ENCODE measurements around the gene TMEM234.

TMEM234 gene

DNA sequence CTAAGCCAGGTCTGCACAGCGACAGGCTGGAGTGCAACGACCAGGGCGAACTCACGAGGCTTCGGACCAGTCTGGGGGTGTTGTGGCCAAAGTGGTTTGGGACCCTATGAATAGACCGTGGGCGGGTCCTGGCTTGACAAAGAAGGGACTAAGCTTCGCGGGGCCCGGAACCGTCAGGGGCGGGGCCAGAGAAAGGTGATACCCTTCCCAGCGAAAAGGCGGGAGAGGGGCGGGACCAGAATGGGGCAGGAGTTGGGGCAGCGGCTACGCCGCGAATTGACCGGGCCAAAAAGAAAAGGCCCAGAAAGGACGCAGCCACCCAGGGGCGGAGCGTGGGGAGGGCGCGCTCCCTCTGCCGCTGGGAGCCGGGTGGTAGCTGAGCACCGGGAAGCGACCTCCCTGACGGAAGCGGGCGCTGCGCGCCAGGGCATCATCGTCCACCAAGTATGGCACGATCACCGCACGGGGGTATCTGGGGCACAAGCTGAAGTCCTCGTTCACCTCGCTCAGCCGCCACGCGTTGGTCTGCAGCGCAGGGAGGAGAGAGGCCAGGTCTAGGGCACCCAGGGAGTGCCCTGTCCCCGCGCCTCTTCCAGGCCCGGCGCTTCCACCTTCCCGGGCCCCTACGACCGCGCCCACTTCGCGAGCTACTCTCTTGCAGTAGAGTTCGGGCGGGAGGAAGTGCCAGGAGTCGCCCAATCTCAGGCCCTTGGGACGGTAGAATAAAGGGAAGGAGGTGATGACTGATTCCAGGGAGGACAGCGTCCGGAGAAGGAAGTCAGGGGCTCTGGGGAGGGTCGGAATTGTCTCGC is 18.2 kb upstream of the TMEM234 start:
- in situ Hi-C loops (cut with MboI; ENCODE audit: low sequenced_read_pairs) = no loop called here

DNA sequence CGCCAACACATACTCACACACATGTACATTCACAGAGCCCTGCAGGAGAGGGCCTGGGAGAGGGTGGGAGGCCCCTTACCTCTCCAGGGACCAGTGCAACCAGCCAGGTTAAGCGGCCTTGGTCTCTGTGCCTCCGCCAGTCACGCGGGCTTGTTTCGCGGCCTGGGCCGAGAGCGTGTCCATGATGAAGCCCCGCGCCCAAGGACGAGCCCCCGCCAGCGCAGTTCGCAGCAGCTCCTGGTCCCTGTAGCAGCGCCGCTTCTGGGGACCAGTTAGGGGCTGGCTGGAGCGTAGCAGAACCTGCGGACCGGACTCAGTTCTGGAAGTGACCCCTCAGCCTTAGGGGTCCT is 17.6 kb upstream of the TMEM234 start:
- in situ Hi-C loops (cut with MboI; ENCODE audit: low sequenced_read_pairs) = no loop called here

DNA sequence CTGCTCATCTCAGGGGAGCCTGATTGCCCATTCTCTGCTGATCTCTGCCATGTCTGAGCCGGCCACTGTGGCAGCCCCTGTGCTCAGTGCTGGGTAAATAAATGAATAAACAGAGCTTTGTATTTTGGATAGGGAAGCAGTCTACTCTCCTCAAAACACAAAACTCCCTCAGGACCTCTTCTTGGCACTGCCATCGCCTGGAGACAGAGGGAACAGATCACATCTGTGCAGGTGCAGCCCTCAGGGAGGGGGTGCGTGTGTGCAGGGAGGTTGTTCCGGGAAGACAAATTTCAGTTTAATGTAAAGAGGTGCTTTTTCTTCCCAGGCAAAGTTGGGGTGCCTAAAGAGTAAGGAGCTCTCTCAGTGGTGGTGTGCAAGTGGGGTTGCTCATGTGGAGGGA is 17.2 kb upstream of the TMEM234 start:
- in situ Hi-C loops (cut with MboI; ENCODE audit: low sequenced_read_pairs) = no loop called here

DNA sequence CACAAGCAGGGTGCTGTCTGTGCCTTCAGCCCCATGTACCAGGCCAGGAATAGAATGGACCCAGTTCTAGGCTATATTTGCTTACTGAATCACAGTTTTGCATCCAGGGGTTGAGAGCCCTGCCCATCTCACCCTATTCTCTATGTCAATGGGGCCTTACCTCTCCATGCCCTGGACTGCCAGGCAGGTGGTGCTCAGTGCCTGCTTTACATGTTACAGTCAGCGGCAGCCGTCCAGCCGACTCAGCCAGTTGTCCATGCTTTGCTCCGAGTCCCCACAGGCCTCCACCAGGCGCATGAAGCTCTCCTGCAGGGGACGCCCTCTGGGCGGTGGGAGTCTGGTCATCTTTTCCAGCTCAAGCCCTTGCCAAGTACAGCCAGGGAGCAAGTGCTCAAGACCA is 12.6 kb upstream of the TMEM234 start:
- in situ Hi-C loops (cut with MboI; ENCODE audit: low sequenced_read_pairs) = no loop called here

DNA sequence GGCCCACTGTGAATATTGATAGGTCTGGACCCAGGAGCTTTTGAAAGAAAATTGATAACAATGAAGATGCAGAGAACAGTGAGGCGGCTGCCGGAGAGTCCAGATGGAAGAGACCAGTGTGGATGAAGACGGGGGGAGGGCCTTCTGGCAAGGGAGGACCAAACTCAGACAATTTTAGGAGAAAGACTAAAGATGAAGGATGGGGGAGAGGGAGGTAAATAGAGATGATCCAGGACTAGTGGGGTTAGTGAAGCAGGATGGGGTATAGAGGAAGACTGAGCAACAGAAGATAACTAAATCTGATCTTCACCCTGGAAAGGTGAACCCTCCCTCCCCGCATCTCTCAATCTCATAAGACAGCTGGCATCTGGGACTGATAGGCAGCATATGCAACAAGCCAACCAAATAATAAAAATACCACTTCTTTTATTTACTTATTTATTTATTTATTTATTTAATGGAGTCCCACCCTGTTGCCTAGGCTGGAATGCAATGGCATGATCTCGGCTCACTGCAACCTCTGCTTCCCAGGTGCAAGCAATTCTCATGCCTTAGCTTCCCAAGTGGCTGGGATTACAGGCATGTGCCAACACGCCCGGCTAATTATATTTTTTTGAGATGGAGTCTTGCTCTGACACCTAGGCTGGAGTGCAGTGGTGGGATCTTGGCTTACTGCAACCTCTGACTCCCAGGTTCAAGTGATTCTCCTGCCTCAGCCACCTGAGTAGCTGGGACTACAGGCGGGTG is 10.6 kb upstream of the TMEM234 start:
- in situ Hi-C loops (cut with MboI; ENCODE audit: low sequenced_read_pairs) = no loop called here

DNA sequence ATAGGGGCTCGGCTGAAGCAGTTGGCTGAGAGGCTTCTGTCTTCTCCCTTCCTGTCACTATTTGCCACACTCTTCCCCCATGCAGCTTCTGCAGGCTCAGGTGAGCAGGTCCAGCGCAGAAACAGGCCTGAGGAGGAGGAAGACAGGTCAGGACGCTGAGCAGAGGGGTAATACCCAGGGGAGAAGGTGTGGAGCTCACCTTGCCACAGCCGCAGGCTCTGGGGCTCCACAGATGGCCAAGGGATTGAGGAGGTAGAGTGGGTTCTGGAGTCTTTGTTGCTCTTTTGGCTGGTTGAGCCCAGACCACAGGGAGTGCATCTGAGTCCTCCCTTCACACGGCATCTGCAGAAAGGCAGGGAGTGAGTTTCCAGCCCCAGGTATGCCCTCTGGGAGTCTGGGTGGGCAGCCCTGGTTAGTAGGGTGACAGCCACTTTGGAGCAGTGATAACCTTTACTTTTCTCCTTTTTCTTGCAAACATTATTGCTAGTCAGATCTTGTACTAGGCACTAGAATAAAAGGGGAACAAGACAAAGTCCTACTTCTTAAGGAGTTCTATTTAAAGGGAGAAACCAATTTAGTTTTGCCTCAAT is 9.8 kb upstream of the TMEM234 start:
- in situ Hi-C loops (cut with MboI; ENCODE audit: low sequenced_read_pairs) = no loop called here

DNA sequence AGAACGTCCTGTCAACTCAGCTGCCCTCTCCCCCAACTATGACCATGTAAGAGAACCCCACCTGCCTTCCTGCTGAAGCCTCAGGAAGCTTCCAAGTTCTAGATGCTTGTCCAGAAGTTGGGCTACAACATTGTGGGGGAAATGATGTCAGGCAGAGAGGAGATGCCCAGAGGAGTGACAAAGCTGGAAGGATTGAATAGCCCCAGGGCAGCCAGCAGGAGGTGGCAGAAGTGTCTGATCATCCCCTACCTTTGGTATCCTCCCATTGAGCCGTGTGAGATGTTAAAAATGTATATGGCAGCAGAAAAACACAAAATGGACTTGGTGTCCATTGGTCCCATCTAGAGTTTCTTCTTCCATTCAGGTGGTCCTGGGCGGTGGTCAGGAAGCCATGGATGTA is 6.6 kb upstream of the TMEM234 start:
- in situ Hi-C loops (cut with MboI; ENCODE audit: low sequenced_read_pairs) = no loop called here

DNA sequence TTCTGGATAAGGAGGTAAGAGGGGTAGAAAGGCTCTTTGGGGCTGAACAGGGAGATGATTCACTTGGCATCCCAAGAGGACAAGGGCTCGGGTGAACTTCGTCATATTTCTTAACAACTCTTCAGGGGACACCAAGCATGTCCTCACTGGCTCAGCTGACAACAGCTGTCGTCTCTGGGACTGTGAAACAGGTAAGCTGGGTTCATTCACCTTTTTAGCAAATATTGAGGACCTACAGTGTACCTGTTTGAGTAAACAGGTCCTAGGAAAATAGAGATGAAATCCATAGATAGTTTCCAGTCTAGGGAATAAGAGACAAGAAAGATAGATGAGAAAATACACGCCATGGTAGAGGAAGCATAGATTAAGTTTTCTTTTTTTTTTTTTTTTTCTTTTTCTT is 2.1 kb upstream of the TMEM234 start:
- in situ Hi-C loops (cut with MboI; ENCODE audit: low sequenced_read_pairs) = no loop called here

DNA sequence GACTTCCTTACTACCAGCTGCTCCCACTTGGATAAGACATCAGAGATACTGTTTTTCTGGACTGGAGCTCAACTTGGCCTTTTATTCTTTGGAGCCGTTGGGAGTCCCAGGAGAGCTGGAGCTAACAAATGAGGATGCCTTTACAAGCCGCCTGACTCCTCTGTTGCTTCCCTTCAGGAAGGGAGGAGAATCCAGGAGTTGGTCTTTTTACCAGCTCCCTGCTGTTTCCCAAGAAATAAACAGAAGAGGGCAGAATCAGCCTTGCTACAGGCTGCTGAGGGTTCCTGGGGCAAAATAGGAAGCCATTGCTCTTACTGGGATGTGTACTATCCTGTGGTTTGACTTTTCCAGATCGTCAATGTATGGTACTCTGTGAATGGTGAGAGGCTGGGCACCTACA is 1.5 kb upstream of the TMEM234 start:
- in situ Hi-C loops (cut with MboI; ENCODE audit: low sequenced_read_pairs) = no loop called here

DNA sequence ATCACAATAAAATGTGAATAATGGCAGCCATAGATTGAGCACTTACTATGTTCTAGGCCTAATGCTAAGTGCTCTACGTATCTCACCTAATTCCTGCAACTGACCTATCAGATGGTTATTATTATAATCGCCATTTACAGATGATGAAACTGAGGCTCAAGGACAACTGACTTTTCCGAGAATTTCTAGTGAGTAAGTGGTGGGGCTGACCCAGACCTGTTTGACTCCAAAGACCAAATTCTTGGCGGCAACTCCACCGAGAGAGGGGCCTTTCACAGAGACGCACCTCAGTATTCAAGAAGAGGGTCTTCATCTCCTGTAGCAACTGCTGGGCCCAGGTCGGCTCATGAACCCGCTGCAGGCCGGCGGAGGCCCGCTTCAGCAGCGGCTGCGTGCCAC is 573 bp downstream of the TMEM234 start:
- in situ Hi-C loops (cut with MboI; ENCODE audit: low sequenced_read_pairs) = no loop called here

DNA sequence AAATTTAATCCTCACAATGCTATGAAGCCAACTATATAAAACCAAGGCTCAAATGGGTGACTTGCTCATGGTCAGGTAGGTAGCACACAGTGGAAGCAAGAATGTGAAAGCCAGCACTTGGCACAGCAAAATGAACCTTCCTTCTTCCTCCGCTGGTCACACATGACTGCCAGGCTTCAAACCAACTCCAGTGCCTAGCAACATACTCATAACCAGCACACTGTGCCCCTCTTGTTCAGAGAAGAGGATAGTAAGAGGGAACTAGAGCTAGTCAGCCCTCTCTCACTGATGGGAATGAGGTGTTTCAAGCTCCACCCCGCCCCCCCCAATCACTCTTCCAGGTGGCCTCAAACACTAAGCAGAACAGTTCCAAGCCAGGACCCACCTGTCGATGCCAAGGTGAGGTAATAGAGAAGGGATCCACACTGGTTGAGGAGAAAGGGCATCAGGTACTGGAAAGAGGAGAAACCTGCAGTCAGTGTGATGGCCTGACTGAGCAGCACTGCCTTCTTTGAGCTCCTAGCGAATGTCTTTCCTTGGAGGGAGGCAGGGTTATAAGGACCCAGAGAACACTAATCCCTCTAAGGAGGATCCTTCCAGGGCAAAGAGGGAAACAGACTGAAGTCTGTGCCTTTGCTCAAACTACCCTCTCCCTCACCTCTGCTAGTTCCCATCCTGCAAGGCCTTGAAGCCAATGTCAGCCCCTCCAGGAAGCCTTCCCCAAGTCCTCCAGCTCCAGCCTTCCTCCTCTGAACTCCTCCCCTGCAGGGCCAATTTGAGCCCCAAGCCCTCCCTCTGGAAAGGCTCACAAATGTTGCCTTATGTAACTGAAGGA is 1.2 kb downstream of the TMEM234 start:
- in situ Hi-C loops (cut with MboI; ENCODE audit: low sequenced_read_pairs) = no loop called here

DNA sequence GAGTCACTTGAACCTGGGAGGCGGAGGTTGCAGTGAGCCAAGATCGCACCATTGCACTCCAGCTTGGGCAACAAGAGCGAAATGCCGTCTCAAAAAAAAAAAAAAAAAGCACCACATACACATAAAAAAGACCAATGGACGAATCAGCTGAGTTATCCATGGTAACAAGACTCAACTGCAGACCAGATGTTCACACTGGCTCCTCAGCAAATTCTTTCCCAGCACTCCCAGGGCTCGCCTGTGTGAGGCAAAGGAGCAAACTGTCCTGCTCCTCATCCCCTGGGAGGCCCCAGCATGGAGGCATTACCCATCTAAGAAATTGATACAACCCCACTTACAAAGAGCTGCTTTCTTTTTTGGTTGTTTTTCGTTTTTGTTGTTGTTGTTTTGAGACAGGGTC is 3.1 kb downstream of the TMEM234 start:
- in situ Hi-C loops (cut with MboI; ENCODE audit: low sequenced_read_pairs) = no loop called here

DNA sequence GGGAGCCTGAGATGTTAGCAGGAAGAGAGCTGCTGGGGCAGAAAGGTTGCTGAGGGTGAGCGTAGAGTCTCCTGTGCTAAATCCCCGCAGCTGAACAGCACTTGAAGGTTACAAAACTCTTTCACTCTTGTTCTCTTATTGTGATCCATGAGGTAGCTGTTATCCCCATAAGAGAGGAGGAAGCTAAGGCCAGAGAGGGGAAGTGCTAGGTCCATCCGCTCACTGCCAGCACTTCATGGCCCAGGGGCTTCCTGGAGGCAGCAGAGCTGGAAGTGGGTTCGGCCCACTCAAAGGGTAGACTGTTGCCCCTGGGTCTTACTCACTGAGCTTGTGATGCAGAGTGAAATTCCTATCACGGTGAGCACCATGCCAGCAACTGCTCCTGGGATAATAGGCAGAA is 5.6 kb downstream of the TMEM234 start:
- in situ Hi-C loops (cut with MboI; ENCODE audit: low sequenced_read_pairs) = no loop called here

DNA sequence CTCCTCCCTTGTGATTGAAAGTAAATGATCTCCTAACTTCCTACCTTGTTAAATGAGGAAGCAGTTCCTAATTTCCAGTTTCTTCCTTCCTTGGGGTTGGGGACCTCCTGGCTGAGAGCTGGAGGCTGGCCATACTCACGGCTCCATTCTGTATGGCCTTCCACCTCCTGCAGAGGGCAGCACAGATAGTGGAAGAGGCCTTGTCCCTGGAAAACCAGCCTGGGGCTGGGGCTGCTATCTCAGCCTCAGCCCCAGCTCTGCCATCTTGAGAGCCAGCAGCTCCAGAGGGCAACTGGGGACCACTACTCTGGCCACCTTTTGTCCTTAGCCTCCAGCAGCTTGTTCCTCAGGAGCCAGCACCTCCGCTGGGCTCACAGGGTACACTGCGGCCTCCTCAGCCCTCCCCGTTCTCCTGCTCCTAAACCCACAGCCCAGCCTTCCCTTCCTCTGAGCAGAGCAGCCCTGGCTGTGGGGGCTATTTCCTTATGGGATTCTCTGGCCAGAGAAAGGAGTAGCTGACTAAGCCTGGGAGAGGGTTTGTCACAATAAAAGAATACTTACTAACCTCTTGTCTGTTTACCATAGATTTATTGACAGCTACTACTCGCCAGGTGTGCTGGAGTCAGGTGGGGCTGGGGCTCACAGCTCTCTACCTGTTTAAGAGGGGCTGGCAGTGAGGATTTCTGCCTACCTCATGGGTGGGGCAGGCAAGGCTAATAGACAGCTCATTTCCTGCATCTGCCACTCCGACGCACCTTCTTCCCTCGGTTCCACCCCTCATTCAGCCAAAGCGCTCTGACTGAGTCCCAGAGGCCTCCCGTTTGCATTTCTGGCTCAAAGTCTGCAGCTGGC is 6.3 kb downstream of the TMEM234 start:
- in situ Hi-C loops (cut with MboI; ENCODE audit: low sequenced_read_pairs) = no loop called here

DNA sequence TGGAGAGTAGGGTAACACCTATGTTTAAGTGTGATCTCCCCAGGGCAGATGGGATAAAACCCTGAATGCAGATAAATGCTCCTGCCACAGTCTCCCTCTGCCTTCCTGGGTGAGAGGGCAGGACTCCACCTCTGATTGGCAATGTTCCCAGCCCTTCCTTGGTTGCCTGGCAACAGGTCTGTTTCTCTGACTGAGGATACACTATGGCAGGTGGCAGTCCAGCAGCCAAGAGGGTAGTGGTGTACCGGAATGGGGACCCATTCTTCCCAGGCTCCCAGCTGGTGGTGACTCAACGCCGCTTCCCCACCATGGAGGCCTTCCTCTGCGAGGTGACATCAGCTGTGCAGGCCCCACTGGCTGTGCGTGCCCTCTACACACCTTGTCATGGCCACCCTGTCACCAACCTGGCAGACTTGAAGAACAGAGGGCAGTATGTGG is 13.2 kb downstream of the TMEM234 start, which contains the start of gene DCDC2B:
Gene DCDC2B, plus strand, starts transcription at position 199 of the 438 bp plus-strand sequence. Its CDS starts 5 bp downstream, at position 204.
- in situ Hi-C loops (cut with MboI; ENCODE audit: low sequenced_read_pairs) = no loop called here

DNA sequence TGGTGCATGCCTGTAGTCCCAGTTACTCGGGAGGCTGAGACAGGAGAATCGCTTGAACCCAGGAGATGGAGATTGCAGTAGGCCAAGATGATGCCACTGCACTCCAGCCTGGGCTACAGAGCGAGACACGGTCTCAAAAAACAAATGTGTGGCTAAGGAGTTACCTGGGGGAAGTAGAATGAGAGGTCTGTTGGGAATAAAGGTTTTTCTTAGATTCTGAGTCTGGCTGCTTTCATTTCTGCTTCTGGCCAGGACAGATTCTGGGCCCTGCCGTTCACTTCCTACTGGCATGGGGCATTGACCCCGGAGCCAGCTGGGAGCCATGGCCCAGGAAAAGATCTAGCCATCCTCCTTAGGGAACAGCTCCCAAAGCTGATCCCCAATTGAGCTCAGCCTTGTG is 13.7 kb downstream of the TMEM234 start:
- in situ Hi-C loops (cut with MboI; ENCODE audit: low sequenced_read_pairs) = no loop called here

DNA sequence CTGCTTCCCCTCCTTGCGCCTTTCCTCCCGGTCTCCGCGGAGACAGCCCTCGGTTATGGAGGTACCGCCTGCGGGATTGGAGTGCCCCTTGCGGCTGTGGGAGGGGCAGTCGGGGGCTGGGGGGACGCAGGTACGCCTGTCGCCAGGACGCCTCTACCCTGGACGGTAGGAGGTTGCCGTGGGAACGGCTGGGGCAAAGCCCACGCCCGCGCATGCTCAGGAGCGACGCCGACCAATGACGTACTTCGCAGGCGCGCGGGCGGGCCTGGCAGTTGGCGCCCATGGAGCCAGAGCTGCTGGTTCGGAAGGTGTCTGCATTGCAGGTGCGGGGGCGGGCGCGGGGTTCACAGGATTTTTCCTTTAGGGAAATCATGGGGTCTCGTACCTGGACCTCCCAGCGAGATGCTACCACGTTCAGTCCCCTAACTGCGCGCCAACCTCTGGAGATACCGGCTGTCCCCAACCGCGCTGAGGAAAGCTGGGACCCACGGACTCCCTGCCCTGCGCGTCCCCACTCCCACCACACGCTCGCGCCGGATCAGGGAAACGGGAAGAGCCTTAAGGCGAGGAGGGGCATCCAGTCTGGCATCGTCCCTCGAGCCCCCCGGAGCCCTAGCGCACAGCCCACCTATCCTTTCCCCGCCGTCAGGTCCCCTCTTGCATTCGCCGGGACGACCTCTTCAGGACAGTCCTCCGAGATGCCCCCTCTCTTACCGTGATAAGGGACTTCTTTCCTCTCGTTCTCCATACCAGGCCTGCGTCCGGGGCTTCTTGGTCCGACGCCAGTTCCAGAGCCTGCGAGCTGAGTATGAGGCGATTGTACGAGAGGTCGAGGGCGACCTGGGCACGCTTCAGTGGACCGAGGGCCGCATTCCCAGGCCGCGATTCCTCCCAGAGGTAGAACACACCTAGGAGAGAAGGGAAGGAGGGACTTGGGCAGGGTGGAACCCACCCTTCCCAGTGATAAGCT is 16.5 kb downstream of the TMEM234 start, which contains the start of gene IQCC:
Gene IQCC, plus strand, starts transcription at position 271 of the 970 bp plus-strand sequence. Its CDS starts 11 bp downstream, at position 282.
- in situ Hi-C loops (cut with MboI; ENCODE audit: low sequenced_read_pairs) = no loop called here

DNA sequence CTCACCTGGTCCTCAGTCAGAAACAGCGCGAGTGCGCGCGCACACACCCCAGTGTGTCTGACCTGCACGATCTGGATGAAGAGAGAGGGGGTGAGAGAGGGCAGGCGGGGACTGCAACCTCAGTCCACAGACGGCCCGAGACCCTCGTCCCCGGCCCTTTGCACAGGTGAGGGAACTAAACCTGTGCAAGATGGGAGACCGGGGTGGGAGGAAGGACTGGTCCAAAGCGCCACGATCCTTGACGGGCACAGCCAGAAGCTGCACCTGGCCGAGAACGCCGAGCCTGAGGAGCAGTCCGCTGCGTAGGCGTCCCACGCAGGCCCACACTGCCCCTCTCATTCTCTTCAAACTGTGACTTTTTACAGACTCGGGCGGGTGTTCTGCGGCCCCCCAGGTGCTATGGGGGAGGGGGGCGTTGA is 17.2 kb downstream of the TMEM234 start:
- in situ Hi-C loops (cut with MboI; ENCODE audit: low sequenced_read_pairs) = no loop called here
